AG09319 (cell line): ENCODE measurements around the gene AEBP2.

Experiments
- DNase-seq: peaks from one replicate; pipeline ENCODE4 v3.0.0-alpha.2; 2010; ENCODE audit warnings: low read depth; ENCODE audit errors: extremely low read depth
- CTCF ChIP-seq: IDR thresholded peaks from 2 replicates; pipeline ENCODE4 v1.5.1; 2011; ENCODE audit warnings: low read depth, mild to moderate bottlenecking, inconsistent platforms, low read length, moderate library complexity

Gene AEBP2

GRCh38 chr12:19451196-19451595 lies 11.9 kb downstream of the AEBP2 start:
- TF ChIP-seq CTCF: no peak
- DNase-seq: no peak

GRCh38 chr12:19453961-19454360 lies 14.7 kb downstream of the AEBP2 start:
- TF ChIP-seq CTCF: no peak
- no peak for DNase-seq

GRCh38 chr12:19454837-19455236 lies 15.5 kb downstream of the AEBP2 start:
- TF ChIP-seq CTCF: no peak
- no peak for DNase-seq

- no peak for DNase-seq
- no peak for TF ChIP-seq CTCF
These were observed 16.9 kb downstream of the AEBP2 start for GRCh38 chr12:19456176-19456575.

GRCh38 chr12:19457561-19457960 lies 18.3 kb downstream of the AEBP2 start:
- no peak for TF ChIP-seq CTCF
- DNase-seq: no peak

GRCh38 chr12:19458733-19459132 lies 19.4 kb downstream of the AEBP2 start:
- no peak for DNase-seq
- TF ChIP-seq CTCF: no peak

GRCh38 chr12:19461999-19462398 lies 22.7 kb downstream of the AEBP2 start:
- TF ChIP-seq CTCF: no peak
- no peak for DNase-seq

GRCh38 chr12:19462406-19462805 lies 23.1 kb downstream of the AEBP2 start:
- no peak for TF ChIP-seq CTCF
- no peak for DNase-seq
